ENCODE measurements around the gene MALRD1. TPM values are rescaled to one million over a fixed set of nuclear protein-coding genes. Genes with fewer than 3 reads are reported as not detected.

The MALRD1 gene
- total and polyA plus RNA-seq, 2 of the 8 experiments (the other 6 are each of a cell fraction or from before 2014, with no cell fraction given): 0.32 to 0.35 TPM

GRCh38 chr10:19705250-19705649 lies 656.6 kb downstream of the MALRD1 start:
- Histone ChIP-seq H3K23me2 (ENCODE audit: low read depth, low read length) (no peaks in the 10 kb centered on the region), H2BK15ac (ENCODE audit: low read length) (no peak overlapping the region), H2AFZ (ENCODE audit: low read length) (no peak overlapping the region; the same call in 1 of the 2 replicates), H2BK20ac (ENCODE audit: low read length) (no peak overlapping the region), H3K56ac (replicated peaks; ENCODE audit: insufficient read length, low read depth, low read length) (no peak overlapping the region), H3K36me3 (ENCODE audit: control insufficient read depth in 2 of 4, insufficient read depth in 4 of 4, low read length in 3 of 4) (no peaks in the 10 kb centered on the region; a peak in 1 of 8 replicates), H3K4me3 (ENCODE audit: extremely low read depth in 1 of 4, insufficient read depth in 2 of 4, low read depth in 3 of 4, low read length in 4 of 4) (no peak overlapping the region), H3K4me2 (ENCODE audit: insufficient read depth in 1 of 2, low read depth in 2 of 2, low read length in 2 of 2) (no peak overlapping the region), H4K20me1 (replicated peaks in 1 of 2; ENCODE audit: control insufficient read depth in 1 of 2, insufficient read depth in 2 of 2, low read length in 2 of 2) (no peaks in the 10 kb centered on the region), H3K18ac (ENCODE audit: extremely low read depth, low read length) (no peak overlapping the region), H3K9ac (replicated peaks in 1 of 4; ENCODE audit: extremely low read depth in 1 of 4, low read depth in 3 of 4, low read length in 3 of 4) (no peak overlapping the region), H3K79me1 (ENCODE audit: low read depth, low read length) (no peaks in the 10 kb centered on the region), H2BK120ac (replicated peaks; ENCODE audit: low read depth, low read length) (no peak overlapping the region), H2AK5ac (ENCODE audit: low read depth, low read length) (no peak overlapping the region), H3K4me1 (replicated peaks in 1 of 4; ENCODE audit: control insufficient read depth in 3 of 4, insufficient read depth in 4 of 4, low read length in 3 of 4) (no peaks in the 10 kb centered on the region), H3K4ac (replicated peaks; ENCODE audit: insufficient read length, low read depth, low read length) (no peak overlapping the region), H2BK5ac (ENCODE audit: low read depth, low read length) (no peak overlapping the region), H3K9me3 (ENCODE audit: insufficient read depth in 2 of 2, low read depth in 1 of 2, low read length in 1 of 2) (no peaks in the 10 kb centered on the region), H4K5ac (ENCODE audit: insufficient read length, low read depth, low read length) (no peak overlapping the region), H3K27ac (ENCODE audit: low read depth, low read length) (no peak overlapping the region), H3K79me2 (ENCODE audit: control insufficient read depth in 1 of 2, insufficient read depth in 2 of 2, low read length in 2 of 2) (no peaks in the 10 kb centered on the region), H4K8ac (ENCODE audit: extremely low read depth, insufficient read depth, low read length) (no peak overlapping the region), H3K23ac (ENCODE audit: insufficient read length) (no peak overlapping the region), H2BK12ac (ENCODE audit: low read depth, low read length) (no peak overlapping the region), H4K91ac (replicated peaks; ENCODE audit: insufficient read length, low read length) (no peak overlapping the region), H3K27me3 (replicated peaks in 1 of 4; ENCODE audit: control insufficient read depth in 3 of 4, extremely low read depth in 1 of 4, insufficient read depth in 3 of 4, low read length in 3 of 4) (no peaks in the 10 kb centered on the region), H3K14ac (ENCODE audit: insufficient read length) (no peak overlapping the region)
- no peak for DNase-seq (ENCODE audit: low read depth in 1 of 2, low spot score in 2 of 2)
- no peak for FAIRE-seq
- POLR2A ChIA-PET (ENCODE audit: partially characterized antibody): no interaction called here
- CTCF ChIA-PET (ENCODE audit: partially characterized antibody): interaction anchor here (0.6 kb wide), 1 partner anchor 22 kb away, joined by 5 read pairs; no protein-coding TSS in a partner anchor
- WGBS, 2 experiments (ENCODE audit: extremely low coverage in 1 of 2, insufficient coverage in 1 of 2, insufficient read length in 1 of 2, insufficient replicate concordance in 2 of 2, low coverage in 1 of 2, low lambda C conversion rate in 2 of 2, missing lambda C conversion rate in 1 of 2): 89% methylated on average over 6 of the region's 6 CpGs; no CpG with 5 or more reads in 1 of the 2 experiments
- TF ChIP-seq CHD1 (IDR thresholded peaks at IDR 0.05; ENCODE audit: low read depth, low read length) (no peak), CEBPB (IDR thresholded peaks at IDR 0.05; ENCODE audit: low read depth, low read length) (no peak), RAD21 (IDR thresholded peaks at IDR 0.05 in 1 of 2, conservative IDR thresholded peaks at IDR 0.05 in 1 of 2; ENCODE audit: low read depth in 2 of 2, low read length in 2 of 2) (no peak), YY1 (IDR thresholded peaks at IDR 0.05; ENCODE audit: low read depth, low read length) (no peak), TBP (IDR thresholded peaks at IDR 0.05; ENCODE audit: low read depth, low read length) (no peak), TCF12 (IDR thresholded peaks at IDR 0.05; ENCODE audit: low read depth, low read length) (no peak), SUZ12 (IDR thresholded peaks at IDR 0.05; ENCODE audit: low read length) (no peak), NANOG (IDR thresholded peaks at IDR 0.05; ENCODE audit: insufficient read depth, low read depth, low read length, poor library complexity, severe bottlenecking) (no peak), MAX (IDR thresholded peaks at IDR 0.05) (no peak), MAFK (IDR thresholded peaks at IDR 0.05; ENCODE audit: low read depth, low read length) (no peak), SP2 (IDR thresholded peaks at IDR 0.05; ENCODE audit: low read length) (no peak), CHD2 (IDR thresholded peaks at IDR 0.05; ENCODE audit: low read length) (no peak), USF2 (IDR thresholded peaks at IDR 0.05; ENCODE audit: low read length) (no peak), TAF7 (optimal IDR thresholded peaks at IDR 0.05; ENCODE audit: borderline replicate concordance, low read depth, low read length) (no peak)
